WTC11 (cell line): Measurements from ENCODE around the gene ZNF483. TPM values are rescaled to one million over a fixed set of nuclear protein-coding genes. Genes with fewer than 3 reads are reported as not detected.

Experiments
- ATAC-seq: fragments of 200-7000 bp; cut with Tn5 transposase; 2 replicates; pipeline ENCODE4 v1.10.0; 2021; ENCODE audit warnings: mild to moderate bottlenecking, moderate library complexity
- CTCF ChIA-PET: fragments of 300-600 bp; sonication (Branson Sonifier 250); formaldehyde crosslinking; loops from one replicate; lab custom pipeline; 2021; ENCODE audit warnings: antibody characterized with exemption; lab: Charles Lee
- POLR2A ChIA-PET: fragments of 350-600 bp; sonication (Branson Sonifier 250); formaldehyde crosslinking; loops from one replicate; lab custom pipeline; 2021; ENCODE audit warnings: antibody characterized with exemption; lab: Charles Lee
- DNase-seq: peaks from one replicate; pipeline ENCODE4 v3.0.0; 2021; ENCODE audit warnings: low spot score
- H3K27ac Mint-ChIP-seq: 2 replicates; pipeline ENCODE4 v1.8.0; 2021; ENCODE audit warnings: mixed read lengths
- H3K27me3 Mint-ChIP-seq: 2 replicates; pipeline ENCODE4 v1.8.0; 2021; ENCODE audit warnings: low read depth, mild to moderate bottlenecking, moderate library complexity, mixed read lengths
- H3K36me3 Mint-ChIP-seq: 2 replicates; pipeline ENCODE4 v1.8.0; 2021; ENCODE audit warnings: mixed read lengths
- H3K4me1 Mint-ChIP-seq: 2 replicates; pipeline ENCODE4 v1.8.0; 2022; ENCODE audit warnings: mixed read lengths
- H3K4me3 Mint-ChIP-seq: 2 replicates; pipeline ENCODE4 v1.8.0; 2021; ENCODE audit warnings: mild to moderate bottlenecking, moderate library complexity, mixed read lengths
- H3K9me3 Mint-ChIP-seq: 2 replicates; pipeline ENCODE4 v1.8.0; 2021; ENCODE audit warnings: mixed read lengths
- ELF4 ChIP-seq: sonication (generic); formaldehyde crosslinking; IDR thresholded peaks from 2 replicates; pipeline ENCODE4 v1.8.1; 2022; ENCODE audit warnings: low read depth, mild to moderate bottlenecking, moderate library complexity, missing genetic modification reagents
- GRHL2 ChIP-seq: fragments of 250-450 bp; sonication (Bioruptor Pico); IDR thresholded peaks from 2 replicates; pipeline ENCODE4 v1.8.0; 2022; ENCODE audit warnings: mild to moderate bottlenecking, moderate library complexity; ENCODE audit not compliant: insufficient replicate concordance, severe bottlenecking
- GTF2I ChIP-seq: fragments of 250-450 bp; sonication (Bioruptor Pico); conservative IDR thresholded peaks from 2 replicates; pipeline ENCODE4 v1.4.0; 2021; ENCODE audit warnings: mild to moderate bottlenecking
- NR1H2 ChIP-seq: sonication (generic); formaldehyde crosslinking; IDR thresholded peaks from 2 replicates; pipeline ENCODE4 v1.9.0; 2021; ENCODE audit warnings: mild to moderate bottlenecking, moderate library complexity, missing genetic modification reagents
- RELA ChIP-seq: sonication (generic); formaldehyde crosslinking; IDR thresholded peaks from 2 replicates; pipeline ENCODE4 v1.8.1; 2022; ENCODE audit warnings: missing genetic modification reagents, mild to moderate bottlenecking, borderline replicate concordance
- TCF7 ChIP-seq: sonication (generic); formaldehyde crosslinking; IDR thresholded peaks from 2 replicates; pipeline ENCODE4 v1.8.0; 2022; ENCODE audit warnings: mild to moderate bottlenecking, low read depth, missing genetic modification reagents, moderate library complexity
- ZBTB21 ChIP-seq: sonication (generic); formaldehyde crosslinking; IDR thresholded peaks from 2 replicates; pipeline ENCODE4 v1.8.1; 2023; ENCODE audit warnings: mild to moderate bottlenecking, missing genetic modification reagents, borderline replicate concordance
- ZNF317 ChIP-seq: sonication (generic); formaldehyde crosslinking; IDR thresholded peaks from 2 replicates; pipeline ENCODE4 v1.8.1; 2023; ENCODE audit warnings: low read depth, mild to moderate bottlenecking, moderate library complexity, missing genetic modification reagents, borderline replicate concordance
- ZNF396 ChIP-seq: fragments of 250-450 bp; sonication (Bioruptor Pico); IDR thresholded peaks from 2 replicates; pipeline ENCODE4 v1.8.0; 2021; ENCODE audit warnings: mild to moderate bottlenecking, moderate library complexity, borderline replicate concordance
- ZNF416 ChIP-seq: fragments of 250-450 bp; sonication (Bioruptor Pico); IDR thresholded peaks from 2 replicates; pipeline ENCODE4 v1.9.0; 2021; ENCODE audit warnings: mild to moderate bottlenecking, inconsistent platforms
- total RNA-seq: library from RNA; stranded (reverse); gene quantifications from 3 replicates; pipeline ENCODE4 v1.2.3, GENCODE V29; 2021
- TF ChIP-seq, protein P1 (sequence below): fragments of 250-450 bp; sonication (Bioruptor Pico); IDR thresholded peaks from 2 replicates; pipeline ENCODE4 v2.1.2; 2022; ENCODE audit warnings: mild to moderate bottlenecking, moderate library complexity
- TF ChIP-seq, protein P2 (sequence below): sonication (generic); formaldehyde crosslinking; IDR thresholded peaks from 2 replicates; pipeline ENCODE4 v1.8.1; 2023; ENCODE audit warnings: mild to moderate bottlenecking, moderate library complexity, missing genetic modification reagents
- TF ChIP-seq, protein P3 (sequence below): sonication (generic); formaldehyde crosslinking; IDR thresholded peaks from 2 replicates; pipeline ENCODE4 v1.8.1; 2022; ENCODE audit warnings: missing genetic modification reagents, borderline replicate concordance
- TF ChIP-seq, protein P4 (sequence below): sonication (generic); formaldehyde crosslinking; IDR thresholded peaks from 2 replicates; pipeline ENCODE4 v1.8.1; 2022; ENCODE audit warnings: low read depth, missing genetic modification reagents, borderline replicate concordance
- TF ChIP-seq, protein P5 (sequence below): sonication (generic); formaldehyde crosslinking; IDR thresholded peaks from 2 replicates; pipeline ENCODE4 v1.8.0; 2022; ENCODE audit warnings: mild to moderate bottlenecking, missing genetic modification reagents
- TF ChIP-seq, protein P6 (sequence below): sonication (generic); formaldehyde crosslinking; IDR thresholded peaks from 2 replicates; pipeline ENCODE4 v1.8.1; 2022; ENCODE audit warnings: low read depth, mild to moderate bottlenecking, moderate library complexity, missing genetic modification reagents, borderline replicate concordance
- TF ChIP-seq, protein P7 (sequence below): sonication (generic); formaldehyde crosslinking; IDR thresholded peaks from 2 replicates; pipeline ENCODE4 v1.8.1; 2023; ENCODE audit warnings: mild to moderate bottlenecking, missing genetic modification reagents
- TF ChIP-seq, protein P8 (sequence below): fragments of 250-450 bp; sonication (Bioruptor Pico); conservative IDR thresholded peaks from 2 replicates; pipeline ENCODE4 v1.9.0; 2021; ENCODE audit warnings: mild to moderate bottlenecking
- TF ChIP-seq, protein P9 (sequence below): sonication (generic); formaldehyde crosslinking; IDR thresholded peaks from 2 replicates; pipeline ENCODE4 v1.8.0; 2022; ENCODE audit warnings: mild to moderate bottlenecking, missing genetic modification reagents

The ZNF483 gene
- total RNA-seq, 1 experiment from 2014 or later: 77.4 TPM

DNA sequence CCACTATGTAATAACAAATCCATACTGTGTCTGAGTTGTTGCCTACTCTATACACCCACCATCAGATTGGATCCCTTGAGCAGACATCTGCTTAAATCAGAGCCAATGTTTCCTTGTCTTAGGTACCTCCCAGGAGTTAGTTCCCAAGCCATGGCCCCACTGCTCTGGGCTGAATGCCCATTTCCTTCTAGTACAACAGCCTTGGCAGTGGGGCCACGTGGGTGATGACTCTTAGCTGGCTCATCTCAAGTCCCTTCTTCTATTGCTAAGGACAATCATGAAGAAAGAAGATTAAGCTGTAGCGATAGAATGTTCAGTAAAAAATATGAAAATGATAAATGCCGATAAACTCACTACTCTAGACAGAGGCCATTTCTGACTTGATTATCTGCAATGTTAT, 57.9 kb downstream of the ZNF483 start (continued):
- TF ChIP-seq, protein P1, sequence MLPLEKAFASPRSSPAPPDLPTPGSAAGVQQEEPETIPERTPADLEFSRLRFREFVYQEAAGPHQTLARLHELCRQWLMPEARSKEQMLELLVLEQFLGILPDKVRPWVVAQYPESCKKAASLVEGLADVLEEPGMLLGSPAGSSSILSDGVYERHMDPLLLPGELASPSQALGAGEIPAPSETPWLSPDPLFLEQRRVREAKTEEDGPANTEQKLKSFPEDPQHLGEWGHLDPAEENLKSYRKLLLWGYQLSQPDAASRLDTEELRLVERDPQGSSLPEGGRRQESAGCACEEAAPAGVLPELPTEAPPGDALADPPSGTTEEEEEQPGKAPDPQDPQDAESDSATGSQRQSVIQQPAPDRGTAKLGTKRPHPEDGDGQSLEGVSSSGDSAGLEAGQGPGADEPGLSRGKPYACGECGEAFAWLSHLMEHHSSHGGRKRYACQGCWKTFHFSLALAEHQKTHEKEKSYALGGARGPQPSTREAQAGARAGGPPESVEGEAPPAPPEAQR (CRISPR knock-in tag): no peak
- TF ChIP-seq, protein P2, sequence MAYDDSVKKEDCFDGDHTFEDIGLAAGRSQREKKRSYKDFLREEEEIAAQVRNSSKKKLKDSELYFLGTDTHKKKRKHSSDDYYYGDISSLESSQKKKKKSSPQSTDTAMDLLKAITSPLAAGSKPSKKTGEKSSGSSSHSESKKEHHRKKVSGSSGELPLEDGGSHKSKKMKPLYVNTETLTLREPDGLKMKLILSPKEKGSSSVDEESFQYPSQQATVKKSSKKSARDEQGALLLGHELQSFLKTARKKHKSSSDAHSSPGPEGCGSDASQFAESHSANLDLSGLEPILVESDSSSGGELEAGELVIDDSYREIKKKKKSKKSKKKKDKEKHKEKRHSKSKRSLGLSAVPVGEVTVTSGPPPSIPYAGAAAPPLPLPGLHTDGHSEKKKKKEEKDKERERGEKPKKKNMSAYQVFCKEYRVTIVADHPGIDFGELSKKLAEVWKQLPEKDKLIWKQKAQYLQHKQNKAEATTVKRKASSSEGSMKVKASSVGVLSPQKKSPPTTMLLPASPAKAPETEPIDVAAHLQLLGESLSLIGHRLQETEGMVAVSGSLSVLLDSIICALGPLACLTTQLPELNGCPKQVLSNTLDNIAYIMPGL (CRISPR knock-in tag): no peak
- TF ChIP-seq, protein P3, sequence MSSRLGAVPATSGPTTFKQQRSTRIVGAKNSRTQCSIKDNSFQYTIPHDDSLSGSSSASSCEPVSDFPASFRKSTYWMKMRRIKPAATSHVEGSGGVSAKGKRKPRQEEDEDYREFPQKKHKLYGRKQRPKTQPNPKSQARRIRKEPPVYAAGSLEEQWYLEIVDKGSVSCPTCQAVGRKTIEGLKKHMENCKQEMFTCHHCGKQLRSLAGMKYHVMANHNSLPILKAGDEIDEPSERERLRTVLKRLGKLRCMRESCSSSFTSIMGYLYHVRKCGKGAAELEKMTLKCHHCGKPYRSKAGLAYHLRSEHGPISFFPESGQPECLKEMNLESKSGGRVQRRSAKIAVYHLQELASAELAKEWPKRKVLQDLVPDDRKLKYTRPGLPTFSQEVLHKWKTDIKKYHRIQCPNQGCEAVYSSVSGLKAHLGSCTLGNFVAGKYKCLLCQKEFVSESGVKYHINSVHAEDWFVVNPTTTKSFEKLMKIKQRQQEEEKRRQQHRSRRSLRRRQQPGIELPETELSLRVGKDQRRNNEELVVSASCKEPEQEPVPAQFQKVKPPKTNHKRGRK (CRISPR knock-in tag): no peak
- TF ChIP-seq ZNF317 (CRISPR knock-in tag) (no peak), NR1H2 (CRISPR knock-in tag) (no peak), GRHL2 (no peak)
- TF ChIP-seq, protein P4, sequence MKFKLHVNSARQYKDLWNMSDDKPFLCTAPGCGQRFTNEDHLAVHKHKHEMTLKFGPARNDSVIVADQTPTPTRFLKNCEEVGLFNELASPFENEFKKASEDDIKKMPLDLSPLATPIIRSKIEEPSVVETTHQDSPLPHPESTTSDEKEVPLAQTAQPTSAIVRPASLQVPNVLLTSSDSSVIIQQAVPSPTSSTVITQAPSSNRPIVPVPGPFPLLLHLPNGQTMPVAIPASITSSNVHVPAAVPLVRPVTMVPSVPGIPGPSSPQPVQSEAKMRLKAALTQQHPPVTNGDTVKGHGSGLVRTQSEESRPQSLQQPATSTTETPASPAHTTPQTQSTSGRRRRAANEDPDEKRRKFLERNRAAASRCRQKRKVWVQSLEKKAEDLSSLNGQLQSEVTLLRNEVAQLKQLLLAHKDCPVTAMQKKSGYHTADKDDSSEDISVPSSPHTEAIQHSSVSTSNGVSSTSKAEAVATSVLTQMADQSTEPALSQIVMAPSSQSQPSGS (CRISPR knock-in tag): no peak
- TF ChIP-seq, all 79 proteins: peak for 0

DNA sequence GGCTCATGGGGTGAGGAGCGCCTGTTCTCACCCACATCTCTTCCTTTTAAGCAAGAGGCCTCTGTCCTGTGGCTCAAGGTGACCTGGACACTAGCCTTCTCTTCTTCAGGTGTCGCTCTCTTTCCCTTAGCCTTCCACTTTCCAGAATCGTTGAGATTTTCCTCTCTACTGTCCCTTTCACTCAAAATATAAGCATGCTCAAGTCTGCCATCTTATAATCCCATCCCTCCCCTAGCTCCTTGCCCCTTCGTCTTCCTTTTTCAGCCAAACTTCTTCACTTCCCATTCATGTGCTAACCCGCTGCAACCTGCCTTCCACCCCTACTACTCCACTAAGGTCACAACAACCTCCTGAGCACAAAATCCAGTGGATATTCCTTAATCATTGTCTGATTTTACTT, 61.4 kb downstream of the ZNF483 start:
- Mint-ChIP-seq H3K27ac (no peak overlapping the region), H3K4me3 (no peak overlapping the region), H3K27me3 (no peaks in the 10 kb centered on the region), H3K9me3 (no peaks in the 10 kb centered on the region), H3K4me1 (no peaks in the 10 kb centered on the region), H3K36me3 (peaks cover 14% of the 10 kb centered on the region)
- CTCF ChIA-PET: no interaction called here
- TF ChIP-seq, protein P5, sequence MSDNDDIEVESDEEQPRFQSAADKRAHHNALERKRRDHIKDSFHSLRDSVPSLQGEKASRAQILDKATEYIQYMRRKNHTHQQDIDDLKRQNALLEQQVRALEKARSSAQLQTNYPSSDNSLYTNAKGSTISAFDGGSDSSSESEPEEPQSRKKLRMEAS (CRISPR knock-in tag): no peak
- TF ChIP-seq ELF4 (CRISPR knock-in tag) (no peak), ZBTB21 (CRISPR knock-in tag) (no peak), NR1H2 (CRISPR knock-in tag) (no peak), GTF2I (CRISPR knock-in tag) (no peak), RELA (CRISPR knock-in tag) (no peak), TCF7 (no peak)
- TF ChIP-seq, protein P6, sequence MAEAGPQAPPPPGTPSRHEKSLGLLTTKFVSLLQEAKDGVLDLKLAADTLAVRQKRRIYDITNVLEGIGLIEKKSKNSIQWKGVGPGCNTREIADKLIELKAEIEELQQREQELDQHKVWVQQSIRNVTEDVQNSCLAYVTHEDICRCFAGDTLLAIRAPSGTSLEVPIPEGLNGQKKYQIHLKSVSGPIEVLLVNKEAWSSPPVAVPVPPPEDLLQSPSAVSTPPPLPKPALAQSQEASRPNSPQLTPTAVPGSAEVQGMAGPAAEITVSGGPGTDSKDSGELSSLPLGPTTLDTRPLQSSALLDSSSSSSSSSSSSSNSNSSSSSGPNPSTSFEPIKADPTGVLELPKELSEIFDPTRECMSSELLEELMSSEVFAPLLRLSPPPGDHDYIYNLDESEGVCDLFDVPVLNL: no peak
- no peak for ATAC-seq
- no peak for DNase-seq
- POLR2A ChIA-PET: no interaction called here

DNA sequence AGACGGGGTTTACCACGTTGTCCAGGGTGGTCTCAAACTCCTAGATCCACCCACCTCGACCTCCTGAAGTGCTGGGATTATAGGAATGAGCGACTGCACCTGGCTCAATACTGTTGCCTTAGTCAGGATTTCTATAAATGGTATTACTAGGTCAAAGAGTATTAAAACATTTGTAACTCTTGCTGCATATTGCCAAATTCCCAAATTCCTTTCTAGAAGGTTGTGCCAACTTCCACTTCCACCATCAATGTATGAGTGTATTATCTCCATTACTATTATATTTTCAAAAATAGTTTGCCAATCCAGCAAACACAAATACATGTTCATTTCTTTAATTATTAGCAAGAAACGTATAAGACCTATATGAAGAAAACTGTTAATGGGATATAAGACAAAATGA, 63.9 kb downstream of the ZNF483 start:
- peaks cover 34% of the 10 kb centered on the region for H3K36me3 Mint-ChIP-seq
- POLR2A ChIA-PET: interaction anchor here (0.7 kb wide), 1 partner anchor 386 kb away, joined by 3 read pairs; no protein-coding TSS in a partner anchor
- TF ChIP-seq, protein P7, sequence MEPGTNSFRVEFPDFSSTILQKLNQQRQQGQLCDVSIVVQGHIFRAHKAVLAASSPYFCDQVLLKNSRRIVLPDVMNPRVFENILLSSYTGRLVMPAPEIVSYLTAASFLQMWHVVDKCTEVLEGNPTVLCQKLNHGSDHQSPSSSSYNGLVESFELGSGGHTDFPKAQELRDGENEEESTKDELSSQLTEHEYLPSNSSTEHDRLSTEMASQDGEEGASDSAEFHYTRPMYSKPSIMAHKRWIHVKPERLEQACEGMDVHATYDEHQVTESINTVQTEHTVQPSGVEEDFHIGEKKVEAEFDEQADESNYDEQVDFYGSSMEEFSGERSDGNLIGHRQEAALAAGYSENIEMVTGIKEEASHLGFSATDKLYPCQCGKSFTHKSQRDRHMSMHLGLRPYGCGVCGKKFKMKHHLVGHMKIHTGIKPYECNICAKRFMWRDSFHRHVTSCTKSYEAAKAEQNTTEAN (CRISPR knock-in tag): no peak
- no peak for TF ChIP-seq ZNF396
- TF ChIP-seq, protein P8, sequence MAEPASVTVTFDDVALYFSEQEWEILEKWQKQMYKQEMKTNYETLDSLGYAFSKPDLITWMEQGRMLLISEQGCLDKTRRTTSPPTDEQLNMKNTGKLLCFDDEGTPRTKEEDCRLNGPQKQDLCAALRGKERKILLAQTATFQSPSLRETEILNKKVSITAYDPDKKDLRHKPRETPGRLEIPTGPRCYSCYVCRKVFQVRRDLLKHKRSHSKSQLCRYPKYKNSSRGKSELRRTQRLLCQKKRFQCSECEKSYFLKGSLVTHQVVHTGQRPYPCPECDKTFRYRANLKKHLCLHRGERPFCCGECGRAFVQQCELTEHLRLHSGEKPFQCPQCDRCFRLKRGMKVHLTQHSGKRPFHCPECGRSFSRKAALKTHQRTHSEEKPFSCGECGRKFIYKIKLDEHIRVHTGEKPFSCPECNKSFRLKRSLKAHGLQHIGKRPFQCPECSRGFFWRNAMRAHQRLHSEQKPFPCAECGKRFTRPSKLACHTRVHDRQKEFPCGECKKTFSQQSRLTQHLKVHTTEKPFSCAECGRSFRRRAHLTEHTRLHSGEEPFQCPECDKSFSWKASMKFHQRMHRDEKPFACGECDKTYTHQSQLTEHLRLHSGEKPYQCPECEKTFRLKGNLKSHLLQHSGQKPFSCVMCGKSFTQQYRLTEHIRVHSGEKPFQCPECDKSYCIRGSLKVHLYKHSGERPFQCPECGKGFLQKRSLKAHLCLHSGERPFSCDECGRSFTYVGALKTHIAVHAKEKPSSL: no peak
- no peak for TF ChIP-seq GRHL2
- TF ChIP-seq ZBTB21 (CRISPR knock-in tag): no peak
- TF ChIP-seq, protein P9, sequence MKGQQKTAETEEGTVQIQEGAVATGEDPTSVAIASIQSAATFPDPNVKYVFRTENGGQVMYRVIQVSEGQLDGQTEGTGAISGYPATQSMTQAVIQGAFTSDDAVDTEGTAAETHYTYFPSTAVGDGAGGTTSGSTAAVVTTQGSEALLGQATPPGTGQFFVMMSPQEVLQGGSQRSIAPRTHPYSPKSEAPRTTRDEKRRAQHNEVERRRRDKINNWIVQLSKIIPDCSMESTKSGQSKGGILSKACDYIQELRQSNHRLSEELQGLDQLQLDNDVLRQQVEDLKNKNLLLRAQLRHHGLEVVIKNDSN (CRISPR knock-in tag): no peak
- TF ChIP-seq ZNF416 (CRISPR knock-in tag): no peak

More for the DNA sequence above, 63.9 kb downstream of the ZNF483 start:
- H3K27me3 Mint-ChIP-seq: no peaks in the 10 kb centered on the region
- H3K4me3 Mint-ChIP-seq: no peak overlapping the region
- no peaks in the 10 kb centered on the region for H3K9me3 Mint-ChIP-seq
- no peak for DNase-seq
- no peaks in the 10 kb centered on the region for H3K4me1 Mint-ChIP-seq
- ATAC-seq: no peak
- CTCF ChIA-PET: no interaction called here
- no peak overlapping the region for H3K27ac Mint-ChIP-seq
